Dedifferentiated amniotic fluid mesenchymal stem cell (primary cell): Measurements from ENCODE around the gene PLCD1.
"Not testable (repeated sequence)": the region's sequence is repeated elsewhere in the genome, so short reads cannot be mapped to it uniquely, and the experiment has no call there.

Experiments
- DNase-seq: peaks from one replicate; pipeline ENCODE4 v3.0.0-alpha.2; 2016; ENCODE audit errors: extremely low spot score

The PLCD1 gene

GRCh38 chr3:38000242-38000916 is 29.1 kb downstream of the PLCD1 start:
- DNase-seq: no peak

- no peak for DNase-seq
These were observed 29.6 kb downstream of the PLCD1 start for GRCh38 chr3:37999836-38000235.

DNA sequence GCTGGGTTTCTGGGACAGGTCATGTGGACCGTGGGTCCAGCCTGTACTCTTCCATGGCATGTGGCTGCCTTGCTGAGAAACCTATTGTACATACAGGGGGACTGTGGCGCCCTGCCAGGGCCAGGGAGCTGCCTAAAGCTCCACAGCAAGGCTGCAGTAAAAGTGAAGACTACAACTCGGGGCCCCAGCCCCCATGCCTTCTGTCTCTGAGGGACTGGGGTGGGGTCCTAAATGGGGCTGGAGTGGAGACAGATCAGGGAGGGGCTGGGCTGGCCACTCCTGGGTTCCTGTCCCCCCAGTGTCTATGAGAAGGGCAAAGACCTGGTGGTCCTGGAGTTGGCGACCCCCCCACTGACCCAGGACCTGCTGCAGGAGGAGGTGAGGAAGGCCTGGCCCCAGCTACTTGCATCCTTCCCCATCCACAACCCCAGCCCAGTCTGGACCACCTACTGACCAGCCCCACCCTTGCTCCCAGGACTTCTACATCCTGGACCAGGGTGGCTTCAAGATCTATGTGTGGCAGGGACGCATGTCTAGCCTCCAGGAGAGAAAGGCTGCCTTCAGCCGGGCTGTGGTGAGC is 31.6 kb downstream of the PLCD1 start:
- no peak for DNase-seq

DNA sequence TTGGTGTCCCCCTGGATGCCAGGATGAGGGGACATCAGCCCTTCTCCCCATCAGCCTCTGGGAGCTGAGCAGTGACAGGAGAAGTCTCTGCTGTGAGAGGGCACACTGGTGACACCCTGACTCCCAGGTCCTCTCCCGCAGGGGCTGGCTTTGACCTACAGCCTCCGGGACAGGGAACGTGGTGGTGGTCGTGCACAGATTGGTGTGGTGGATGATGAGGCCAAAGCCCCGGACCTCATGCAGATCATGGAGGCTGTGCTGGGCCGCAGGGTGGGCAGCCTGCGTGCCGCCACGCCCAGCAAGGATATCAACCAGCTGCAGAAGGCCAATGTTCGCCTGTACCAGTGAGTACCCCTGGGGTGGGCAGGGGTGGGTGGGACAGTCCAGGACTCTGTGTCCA is 32.1 kb downstream of the PLCD1 start:
- DNase-seq: no peak

DNA sequence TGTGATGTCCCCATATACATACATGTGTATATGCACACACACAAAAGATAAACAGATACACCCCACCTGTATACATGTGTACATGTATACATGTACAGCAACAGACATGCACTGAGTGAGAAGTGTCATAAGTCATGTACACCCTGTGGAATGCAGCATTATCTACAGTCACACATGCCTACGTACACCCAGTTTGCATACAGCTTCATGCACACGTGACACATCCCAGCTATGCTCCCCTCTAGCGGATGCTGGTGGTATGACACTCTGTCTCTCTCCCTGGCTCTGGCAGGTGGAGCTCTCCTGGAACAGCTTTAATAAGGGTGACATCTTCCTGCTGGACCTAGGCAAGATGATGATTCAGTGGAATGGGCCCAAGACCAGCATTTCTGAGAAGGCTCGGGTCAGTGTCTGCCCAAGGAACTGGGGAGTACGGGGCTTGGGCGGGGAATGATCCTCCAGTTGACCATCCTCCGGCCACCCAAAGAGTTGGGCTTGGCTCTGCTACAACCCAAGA is 32.6 kb downstream of the PLCD1 start:
- peak; percentile 71 for DNase-seq

DNA sequence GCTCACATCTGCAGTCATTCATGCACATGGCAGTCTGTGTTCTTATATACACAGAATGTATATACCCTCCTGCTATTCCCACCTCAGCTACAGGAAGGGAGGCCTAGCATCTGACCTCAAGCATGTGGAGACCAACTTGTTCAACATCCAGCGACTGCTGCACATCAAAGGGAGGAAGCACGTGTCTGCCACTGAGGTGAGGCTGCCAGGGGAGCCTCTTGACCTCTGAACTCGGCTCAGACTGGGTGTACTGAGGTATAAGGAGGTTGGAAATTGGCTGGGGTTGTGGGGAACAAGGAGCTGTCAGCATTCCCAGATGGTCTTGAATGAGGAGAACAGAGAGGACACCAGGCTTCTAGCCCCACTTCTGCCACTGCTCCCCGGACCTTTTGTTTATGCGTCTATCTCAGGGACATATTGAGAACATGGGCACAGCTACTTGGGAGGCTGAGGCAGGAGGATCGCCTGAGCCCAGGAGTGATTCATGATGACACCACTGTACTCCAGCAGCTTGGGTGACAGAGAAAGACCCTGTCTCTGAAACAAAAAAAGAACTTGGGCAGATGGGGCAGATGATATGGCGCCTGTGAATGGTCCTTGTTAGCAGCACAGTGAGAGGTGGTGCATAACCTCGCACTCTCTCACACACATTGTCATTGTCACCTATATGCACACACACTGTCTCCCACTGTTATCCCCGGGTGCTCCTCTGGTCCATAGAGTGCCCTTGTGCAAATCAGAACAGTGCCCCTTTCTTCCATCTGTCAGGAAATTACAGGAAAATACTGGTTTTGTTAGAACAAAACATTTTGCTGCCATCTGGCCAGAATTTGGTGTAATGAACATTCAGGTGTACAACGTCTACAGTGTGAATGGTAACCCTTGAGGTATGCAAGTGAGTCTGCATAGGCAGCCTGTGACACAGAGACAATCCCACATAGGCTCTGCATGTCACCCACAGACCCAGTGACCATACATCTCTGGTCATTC is 33.5 kb downstream of the PLCD1 start:
- DNase-seq: no peak

DNA sequence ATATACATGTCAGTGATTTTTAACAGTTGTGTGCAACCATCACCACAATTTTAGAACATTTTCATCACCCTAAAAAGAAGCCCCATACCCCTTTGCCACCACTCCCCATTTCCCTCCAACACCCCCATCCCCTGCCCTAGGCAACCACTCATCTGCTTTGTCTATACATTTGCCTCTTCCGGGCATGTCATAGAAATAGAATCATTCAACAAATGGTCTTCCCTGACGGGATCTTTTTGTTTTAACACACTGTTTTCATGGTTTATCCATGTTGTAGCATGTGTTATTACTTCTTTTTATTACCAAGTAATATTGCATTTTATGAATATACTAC is 34.8 kb downstream of the PLCD1 start:
- DNase-seq: no peak

GRCh38 chr3:37993820-37994638 is 35.4 kb downstream of the PLCD1 start:
- peak; percentile 31 for DNase-seq

- no peak for DNase-seq
These were observed 36.0 kb downstream of the PLCD1 start for GRCh38 chr3:37993460-37993819.

DNA sequence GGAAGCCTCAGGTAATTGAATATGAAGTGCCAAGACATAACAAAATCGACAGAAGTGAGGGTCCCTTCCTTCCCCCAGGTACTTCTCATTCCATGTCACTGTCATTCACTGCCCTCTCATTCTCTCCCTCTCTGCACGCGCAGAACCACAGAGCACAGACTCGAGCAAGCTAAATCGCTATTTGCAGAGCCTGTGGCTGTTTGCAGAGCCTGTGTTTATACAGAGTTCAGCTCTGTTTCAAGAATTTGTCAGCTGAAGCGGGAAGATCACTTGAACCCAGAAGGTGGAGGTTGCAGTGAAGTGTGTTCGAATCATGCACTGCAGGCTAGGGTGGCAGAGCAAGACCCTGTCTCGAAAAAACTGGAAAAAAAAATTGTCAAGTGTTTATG is 36.4 kb downstream of the PLCD1 start:
- DNase-seq: no peak

GRCh38 chr3:37992271-37993066 is 37.0 kb downstream of the PLCD1 start:
- DNase-seq: no peak

GRCh38 chr3:37991823-37992222 is 37.6 kb downstream of the PLCD1 start:
- DNase-seq: no peak

DNA sequence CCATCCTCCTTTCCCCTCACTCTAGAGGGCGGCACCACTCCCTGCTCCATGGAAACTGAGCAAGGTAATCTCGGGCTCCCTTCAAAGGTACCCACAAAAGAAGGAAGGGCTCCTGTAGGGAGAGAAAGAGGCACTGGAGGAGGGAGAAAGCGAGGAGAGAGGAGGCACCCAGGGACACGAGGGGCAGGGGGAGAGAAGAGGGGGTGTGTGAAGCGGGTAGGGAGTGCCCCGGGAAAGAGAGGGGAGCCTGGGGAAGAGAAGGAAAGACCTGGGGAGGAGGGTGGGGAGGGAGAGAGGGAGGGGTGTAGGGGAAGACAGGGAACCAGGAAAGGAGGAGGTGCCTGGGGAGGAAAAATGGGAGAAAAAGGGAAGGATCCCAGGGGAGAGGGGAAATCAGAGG is 38.3 kb downstream of the PLCD1 start:
- no peak for DNase-seq

GRCh38 chr3:37990527-37990926 is 38.9 kb downstream of the PLCD1 start, which contains the start of gene VILL:
VILL (plus strand) TSS chr3:37990786; CDS start chr3:37993673, 2,887 bp downstream.
- DNase-seq: no peak

GRCh38 chr3:37989821-37990480 is 39.5 kb downstream of the PLCD1 start:
- no peak for DNase-seq

- no peak for DNase-seq
These were observed 40.4 kb downstream of the PLCD1 start for GRCh38 chr3:37988931-37989525.

GRCh38 chr3:37988376-37988775 is 41.1 kb downstream of the PLCD1 start:
- DNase-seq: not testable (repeated sequence)

DNA sequence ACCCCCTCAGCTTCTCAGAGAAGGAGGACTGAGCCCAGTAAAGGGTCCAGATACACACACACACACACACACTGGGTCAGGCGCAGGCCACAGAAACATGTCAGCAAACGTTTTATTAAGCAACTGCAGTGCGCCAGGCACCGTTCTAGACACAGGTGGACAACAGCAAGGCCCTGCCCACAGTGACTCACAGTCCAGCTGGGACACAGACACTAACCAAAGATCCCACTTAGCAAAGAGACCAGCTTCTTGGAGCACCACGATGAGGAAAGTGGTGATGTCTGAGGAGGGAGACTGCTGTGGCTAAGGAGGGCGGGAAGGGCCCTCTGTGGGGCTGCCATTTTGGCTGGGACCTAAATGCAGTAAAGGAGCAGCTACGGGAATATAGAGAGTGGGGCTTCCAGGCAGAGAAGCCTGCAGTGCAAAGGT is 41.7 kb downstream of the PLCD1 start:
- DNase-seq: no peak

DNA sequence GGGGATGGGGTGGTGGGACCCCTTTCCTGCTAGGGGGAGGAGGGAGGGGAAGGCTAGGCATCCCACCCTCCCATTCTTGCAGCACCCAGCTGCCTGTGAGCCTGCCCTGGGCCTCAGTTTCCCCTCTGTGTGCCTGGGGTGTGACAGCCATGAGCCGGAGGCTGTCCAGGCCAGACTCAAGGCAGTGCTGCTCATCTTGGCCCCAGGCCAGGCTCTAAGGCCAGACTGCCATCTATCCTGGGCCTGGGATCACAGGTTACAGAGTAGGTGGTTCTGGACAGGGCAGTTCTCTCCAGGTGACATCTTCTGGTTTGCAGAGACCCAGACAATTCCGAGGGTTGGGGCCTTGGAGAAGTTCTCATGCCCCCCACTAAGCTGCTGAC is 42.1 kb downstream of the PLCD1 start:
- no peak for DNase-seq
